ENCODE measurements around the gene TLCD4.

TLCD4 gene

DNA sequence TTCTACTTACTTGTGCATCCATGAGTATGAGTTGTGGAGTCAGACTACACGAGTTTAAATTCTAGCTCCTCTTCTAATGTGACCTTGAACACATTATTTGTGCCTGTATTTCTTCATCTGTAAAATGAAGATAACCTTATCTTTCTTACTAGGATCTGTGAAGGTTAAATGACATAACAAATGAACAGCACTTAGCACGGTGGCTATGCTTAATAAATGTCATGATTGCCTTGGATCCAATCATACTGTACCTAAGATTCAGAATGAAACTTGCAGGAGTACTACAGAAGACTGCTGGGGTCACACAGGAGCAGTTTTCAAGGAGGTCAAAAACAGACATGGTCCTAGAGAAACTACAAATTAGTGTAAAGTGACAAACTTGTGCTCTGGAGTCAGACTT is 22.2 kb upstream of the TLCD4 start:
- in situ Hi-C loops (cut with MboI; ENCODE audit: low sequenced_read_pairs): no loop called here

DNA sequence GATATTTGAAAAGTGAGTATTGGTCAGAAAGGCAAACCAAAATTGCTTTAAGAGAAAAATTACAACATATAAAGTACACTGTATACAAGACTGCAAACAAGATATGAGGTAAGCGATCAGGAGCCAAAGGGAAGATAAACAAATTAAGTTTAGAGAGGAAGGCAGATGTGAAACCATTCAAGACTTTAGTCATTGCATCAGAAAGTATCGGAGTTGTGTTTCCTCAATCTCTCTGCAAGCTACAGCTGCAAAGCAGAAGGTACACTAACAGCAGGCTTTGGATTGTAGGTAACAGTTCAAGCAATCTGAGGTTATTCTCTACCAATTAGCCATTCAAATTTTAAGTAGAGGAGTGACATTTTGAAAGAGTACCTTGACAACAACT is 21.3 kb upstream of the TLCD4 start:
- in situ Hi-C loops (cut with MboI; ENCODE audit: low sequenced_read_pairs): no loop called here

DNA sequence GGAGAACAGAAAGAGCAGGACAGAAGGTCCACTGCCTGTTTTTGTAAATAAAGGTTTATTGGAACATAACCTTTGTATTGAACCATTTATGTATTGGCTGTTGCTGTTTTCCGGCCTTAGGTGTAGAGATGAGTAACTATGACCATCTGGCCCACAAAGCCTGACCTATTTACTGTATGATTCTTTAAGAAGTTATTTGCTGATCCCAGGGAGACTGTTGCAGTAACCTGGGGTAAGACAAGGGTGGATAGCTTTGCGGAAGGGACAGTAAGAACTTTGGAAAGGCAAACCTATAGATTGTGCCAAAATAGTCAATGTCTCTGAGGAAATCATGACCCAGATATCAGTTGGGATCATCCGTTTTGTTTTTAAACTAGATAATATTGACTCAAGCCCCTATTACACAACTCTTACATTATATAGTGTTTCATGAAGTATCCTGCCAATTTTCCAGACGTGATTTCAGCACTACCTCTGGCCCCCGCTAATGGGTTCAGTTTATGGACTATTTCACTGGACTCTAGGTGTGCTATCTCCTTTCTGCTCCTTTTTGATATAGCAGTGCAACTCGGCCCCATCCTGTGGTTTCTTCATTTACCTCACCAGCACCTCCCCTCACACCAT is 20.8 kb upstream of the TLCD4 start:
- in situ Hi-C loops (cut with MboI; ENCODE audit: low sequenced_read_pairs): no loop called here

DNA sequence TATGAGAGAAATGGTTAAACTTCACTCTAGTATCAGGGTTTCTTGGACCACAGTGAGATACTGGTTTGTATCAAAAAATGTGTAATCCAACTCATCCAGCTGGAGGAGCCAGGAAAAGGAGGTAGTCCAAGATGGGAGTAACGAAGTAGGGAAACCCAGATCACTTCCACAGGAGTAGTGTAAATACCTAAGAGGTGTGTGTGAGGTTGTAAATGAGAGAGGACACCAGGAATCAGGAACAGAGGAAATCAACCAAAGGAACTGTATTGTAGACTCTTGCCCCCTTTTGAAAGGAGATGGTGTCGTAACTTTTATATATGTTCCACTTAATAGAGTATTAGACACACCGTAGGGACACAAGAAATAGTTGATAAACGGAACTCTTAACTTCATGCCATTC is 19.7 kb upstream of the TLCD4 start:
- in situ Hi-C loops (cut with MboI; ENCODE audit: low sequenced_read_pairs): no loop called here

DNA sequence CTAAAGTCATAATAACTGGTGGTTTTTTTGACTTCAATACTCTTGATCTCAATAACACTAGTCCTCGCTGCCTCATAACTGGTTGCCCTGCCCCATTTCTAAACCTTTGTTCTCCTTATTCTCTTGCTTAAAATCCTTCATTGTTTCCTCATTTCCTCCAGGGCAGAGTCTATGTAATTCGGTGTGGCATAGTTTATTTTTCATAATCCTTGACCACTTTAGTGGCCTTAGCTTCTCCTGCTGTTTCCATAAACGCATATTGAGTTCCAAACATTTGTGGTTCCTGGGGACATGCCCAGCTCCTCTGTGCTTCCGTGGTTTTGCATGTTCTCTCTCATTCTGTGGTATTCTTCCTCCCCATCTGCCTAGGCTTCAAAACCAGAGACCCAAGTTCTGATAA is 19.0 kb upstream of the TLCD4 start:
- in situ Hi-C loops (cut with MboI; ENCODE audit: low sequenced_read_pairs): no loop called here

DNA sequence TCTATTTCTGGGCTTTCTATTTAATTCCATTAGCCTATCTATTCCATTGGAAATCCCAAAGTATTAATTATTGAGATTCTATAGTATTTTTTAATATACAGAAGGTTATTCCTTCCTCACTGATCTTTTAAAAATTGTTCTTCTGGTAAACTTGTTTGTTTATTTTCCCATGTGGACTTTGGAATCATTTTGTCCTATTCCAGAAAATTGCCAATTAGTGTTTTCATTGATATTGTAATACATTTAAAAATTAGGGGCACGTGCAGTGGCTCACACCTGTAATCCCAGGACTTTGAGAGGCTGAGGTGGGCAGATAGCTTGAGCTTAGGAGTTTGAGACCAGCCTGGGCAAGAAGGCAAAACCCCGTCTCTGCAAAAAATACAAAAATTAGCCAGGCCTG is 8.4 kb upstream of the TLCD4 start:
- in situ Hi-C loops (cut with MboI; ENCODE audit: low sequenced_read_pairs): no loop called here

DNA sequence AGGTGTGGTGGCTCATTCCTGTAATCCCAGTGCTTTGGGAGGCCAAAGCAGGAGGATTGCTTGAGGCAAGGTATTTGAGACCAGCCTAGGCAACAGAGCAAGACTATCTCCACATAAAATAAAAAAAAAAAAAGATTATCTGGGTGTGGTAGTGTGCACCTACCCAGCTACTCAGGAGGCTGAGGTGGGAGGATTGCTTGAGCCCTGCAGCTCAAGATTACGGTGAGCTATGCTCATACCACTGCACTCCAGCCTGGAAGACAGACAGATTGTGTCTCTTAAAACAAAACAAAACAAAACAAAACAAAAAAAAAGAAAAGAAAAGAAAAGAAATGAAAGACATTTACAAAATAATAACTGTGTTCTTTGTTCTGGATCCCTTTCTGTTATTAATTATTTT is 6.1 kb upstream of the TLCD4 start:
- in situ Hi-C loops (cut with MboI; ENCODE audit: low sequenced_read_pairs): no loop called here

DNA sequence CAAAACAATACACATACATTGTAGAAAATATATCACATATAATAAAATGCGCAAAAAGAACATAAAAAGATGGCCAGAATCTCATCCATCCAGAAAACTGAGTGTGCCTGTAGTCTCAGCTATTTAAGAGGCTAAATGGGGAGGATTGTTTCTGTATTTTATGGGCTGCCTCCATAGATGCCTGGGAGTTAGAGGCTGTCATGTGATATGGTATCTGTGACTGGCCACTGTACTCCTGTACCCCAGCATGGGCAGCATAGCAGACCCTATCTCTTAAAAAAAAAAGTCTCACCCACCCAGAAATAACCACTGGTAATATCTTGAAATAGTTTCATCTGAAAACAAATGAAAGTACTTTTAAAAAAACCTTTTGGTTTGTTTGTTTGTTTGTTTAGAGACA is 3.5 kb upstream of the TLCD4 start:
- in situ Hi-C loops (cut with MboI; ENCODE audit: low sequenced_read_pairs): no loop called here

DNA sequence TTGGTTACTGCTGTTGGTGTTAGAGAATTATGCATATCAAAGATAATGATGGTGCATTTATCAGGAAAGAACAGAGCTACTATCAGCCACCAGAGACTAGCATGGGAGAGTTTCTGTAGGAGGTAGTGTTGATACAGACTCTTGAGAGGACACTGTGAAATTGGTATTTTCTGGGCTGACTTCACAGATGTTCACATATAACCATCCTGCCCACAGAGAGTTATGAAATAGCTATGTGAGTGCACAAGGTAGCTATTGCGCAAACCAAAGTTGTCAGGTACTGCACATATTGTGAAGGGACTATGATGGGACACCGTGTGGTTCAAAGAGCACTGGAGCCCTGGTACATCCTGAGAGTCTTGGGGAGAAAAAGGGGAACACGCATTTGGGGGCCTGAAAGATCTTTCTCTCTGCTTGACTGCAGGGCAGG is 1.4 kb upstream of the TLCD4 start:
- in situ Hi-C loops (cut with MboI; ENCODE audit: low sequenced_read_pairs): no loop called here

DNA sequence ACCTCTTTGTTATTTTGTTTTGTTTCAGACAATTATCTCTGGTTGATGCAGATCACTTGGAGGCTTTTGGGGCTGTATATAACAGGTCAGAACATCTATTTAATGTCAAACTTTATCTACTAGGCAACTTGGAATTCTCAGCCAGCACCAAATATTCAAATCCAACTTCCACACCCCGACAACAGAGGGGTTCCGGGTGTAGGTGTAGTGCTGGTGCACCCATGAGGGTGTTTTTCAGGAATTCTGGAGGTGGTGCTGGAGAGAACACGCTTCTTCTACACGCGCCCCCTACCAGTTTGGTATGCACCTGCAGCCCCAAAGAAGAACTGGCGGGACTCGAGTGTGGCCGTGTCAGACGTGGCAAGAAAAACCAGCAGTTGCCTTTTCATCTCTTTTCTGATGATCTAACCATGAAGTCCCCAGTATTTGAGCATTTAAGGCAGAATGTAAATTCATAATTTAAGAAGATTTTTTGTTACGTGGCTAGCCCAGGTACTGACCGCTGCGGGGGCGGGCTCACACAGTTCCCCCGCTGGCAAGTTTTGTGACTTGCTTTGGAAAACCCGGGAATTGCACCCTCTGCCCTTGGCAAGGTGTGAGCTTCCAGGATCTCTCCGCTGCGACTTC is 462 bp upstream of the TLCD4 start:
- in situ Hi-C loops (cut with MboI; ENCODE audit: low sequenced_read_pairs): no loop called here

DNA sequence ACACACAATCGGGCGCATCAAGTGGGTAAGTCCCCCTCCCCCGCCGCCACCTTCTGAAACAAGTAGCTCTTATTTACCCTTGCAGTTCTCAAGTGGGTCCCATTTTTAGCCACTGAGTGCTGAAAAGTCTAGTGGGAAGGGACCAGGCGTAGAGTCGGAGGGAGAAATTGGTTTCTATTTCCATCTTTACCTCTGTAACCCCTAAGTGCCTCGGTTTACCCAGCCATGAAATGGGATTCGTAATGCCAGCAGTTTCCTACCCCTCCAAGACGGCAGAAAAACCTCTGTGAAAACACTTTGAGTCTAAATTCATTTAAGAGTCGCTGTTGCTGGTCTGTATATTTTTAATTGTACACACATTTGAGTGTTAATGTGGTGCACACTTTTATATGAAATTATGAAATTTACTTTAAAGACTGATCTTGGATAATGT is 928 bp downstream of the TLCD4 start:
- in situ Hi-C loops (cut with MboI; ENCODE audit: low sequenced_read_pairs): no loop called here

DNA sequence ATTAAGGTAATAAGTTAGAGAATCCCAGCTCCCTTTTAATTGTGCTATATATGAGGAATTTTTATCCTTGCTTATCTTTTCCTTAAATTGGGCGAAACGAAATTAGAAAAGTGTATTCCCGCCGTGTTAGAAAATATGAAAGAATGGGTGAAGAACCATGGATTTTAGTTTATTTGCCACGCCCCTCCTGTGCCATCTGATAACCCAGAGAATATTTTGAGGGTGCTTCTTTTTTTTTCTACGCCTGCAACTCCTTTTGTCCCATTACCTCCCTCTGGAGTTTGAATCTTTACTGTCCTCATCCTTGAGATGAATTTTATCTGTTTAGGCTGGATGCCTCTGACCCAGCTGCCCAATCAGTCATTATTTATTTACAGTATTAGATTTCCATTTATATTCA is 1.6 kb downstream of the TLCD4 start:
- in situ Hi-C loops (cut with MboI; ENCODE audit: low sequenced_read_pairs): no loop called here

DNA sequence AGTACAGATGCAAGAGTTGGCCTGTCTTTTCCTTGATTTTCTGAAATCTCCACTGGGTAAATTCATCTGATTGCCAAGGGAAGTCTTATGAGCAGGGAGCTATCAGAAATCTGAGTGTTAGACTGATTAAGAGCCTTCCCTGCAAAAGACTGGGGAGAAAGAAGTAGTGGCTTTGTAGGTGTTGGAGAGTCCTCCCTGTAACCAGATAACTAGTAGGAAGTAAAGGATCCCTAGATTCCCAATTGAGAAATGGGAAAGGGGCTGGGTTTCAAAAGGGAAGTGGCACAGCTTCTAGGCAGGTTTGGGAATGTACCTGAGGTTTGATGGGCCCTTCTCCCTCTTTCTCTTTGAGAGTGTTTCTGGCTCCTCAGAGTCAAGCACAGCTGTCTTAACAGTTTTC is 2.1 kb downstream of the TLCD4 start:
- in situ Hi-C loops (cut with MboI; ENCODE audit: low sequenced_read_pairs): no loop called here

DNA sequence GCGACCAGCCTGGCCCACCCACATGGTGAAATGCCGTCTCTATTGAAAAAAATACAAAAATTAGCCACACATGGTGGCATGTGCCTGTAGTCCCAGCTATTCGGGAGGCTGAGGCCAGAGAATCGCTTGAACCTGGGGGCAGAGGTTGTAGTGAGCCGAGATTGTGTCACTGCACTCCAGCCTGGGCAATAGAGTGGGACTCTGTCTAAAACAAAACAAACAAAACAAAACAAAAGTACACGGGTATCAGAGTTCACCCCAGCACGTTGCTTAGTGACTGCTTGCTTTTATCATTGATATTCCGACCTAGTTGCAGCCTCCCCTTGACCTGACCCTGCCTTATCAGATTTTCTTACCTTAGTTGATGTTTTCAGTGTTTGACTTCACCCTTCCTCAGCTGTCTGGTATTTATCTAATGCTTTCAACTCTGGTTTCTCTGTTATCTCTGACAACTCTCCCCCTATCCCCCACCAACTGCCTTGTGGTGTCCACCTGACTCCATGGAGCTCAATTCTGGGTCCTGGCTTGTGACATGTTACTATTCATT is 5.1 kb downstream of the TLCD4 start:
- in situ Hi-C loops (cut with MboI; ENCODE audit: low sequenced_read_pairs): no loop called here

DNA sequence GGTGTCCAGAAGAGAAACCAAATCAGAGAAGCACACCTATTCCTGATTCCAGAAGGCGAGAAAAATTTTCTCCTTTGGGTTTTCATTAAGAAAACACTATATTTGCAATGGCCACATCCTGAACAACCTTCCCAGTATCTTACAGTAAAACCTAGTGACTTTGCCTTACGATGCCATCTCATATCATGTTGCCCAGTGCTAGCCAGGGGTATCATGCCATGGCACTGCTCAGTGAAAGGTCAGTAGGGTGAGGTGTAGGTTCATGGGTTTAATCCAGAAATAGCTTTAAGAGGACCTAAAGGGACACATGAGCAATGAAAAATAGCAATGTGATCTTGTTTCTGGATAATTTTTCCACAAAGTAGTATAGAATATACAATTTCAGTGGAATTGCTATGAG is 7.2 kb downstream of the TLCD4 start:
- in situ Hi-C loops (cut with MboI; ENCODE audit: low sequenced_read_pairs): no loop called here

DNA sequence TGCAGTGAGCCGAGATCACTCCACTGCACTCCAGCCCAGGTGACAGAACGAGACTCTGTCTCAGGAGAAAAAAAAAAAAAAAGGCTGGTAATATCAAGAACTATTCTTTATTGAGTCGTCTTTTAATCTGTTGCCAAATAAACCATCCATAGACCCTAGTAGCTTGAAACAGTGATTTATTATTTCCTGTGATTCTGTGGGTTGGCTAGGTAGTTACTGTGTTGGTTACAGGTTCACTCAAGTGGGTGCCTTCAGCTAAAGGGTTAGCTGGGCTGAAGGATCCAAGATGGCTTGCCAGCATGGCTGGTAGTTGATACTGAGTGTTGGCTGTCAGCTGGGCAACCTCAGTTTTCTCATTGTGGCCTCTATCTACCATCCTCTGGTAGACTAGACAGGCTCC is 9.2 kb downstream of the TLCD4 start:
- in situ Hi-C loops (cut with MboI; ENCODE audit: low sequenced_read_pairs): no loop called here

DNA sequence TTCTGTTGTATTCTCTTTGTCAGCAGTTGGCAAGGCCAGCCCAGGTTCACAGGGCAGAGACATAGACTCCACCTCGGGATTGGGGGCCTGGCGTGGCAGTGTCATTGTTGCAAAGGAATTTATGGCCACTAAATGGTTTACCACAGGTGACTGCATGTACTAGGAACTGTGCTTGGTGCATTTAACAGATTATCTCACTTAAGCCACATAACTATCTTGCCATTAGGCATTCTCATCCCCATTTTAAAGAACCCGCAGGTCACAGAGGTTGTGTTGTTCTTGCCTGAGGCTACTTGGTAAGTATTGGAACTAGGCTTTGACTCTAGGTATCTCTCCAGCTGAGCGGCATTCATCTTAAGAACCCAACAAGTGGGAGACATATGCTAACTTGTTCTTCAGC is 9.7 kb downstream of the TLCD4 start:
- in situ Hi-C loops (cut with MboI; ENCODE audit: low sequenced_read_pairs): no loop called here

DNA sequence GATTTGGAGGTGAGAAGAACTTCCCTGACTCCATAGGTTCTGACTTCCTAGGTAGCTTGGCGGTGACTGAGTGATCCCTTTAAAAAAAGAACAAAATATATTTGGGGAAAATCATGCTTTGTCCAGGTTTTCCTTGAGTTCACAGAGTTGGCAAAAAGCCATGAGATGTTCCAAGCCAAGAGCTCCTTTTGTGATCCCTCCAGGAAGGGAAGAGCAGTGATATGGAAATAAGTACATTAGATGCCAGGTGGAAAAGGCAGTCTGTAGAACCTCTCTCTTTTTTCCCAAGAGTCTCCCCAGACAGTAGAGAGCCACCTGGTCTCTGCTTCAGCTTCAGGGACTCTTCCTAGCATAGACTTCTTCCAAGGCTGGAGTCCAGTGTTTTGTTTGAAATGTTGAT is 10.2 kb downstream of the TLCD4 start:
- in situ Hi-C loops (cut with MboI; ENCODE audit: low sequenced_read_pairs): no loop called here

DNA sequence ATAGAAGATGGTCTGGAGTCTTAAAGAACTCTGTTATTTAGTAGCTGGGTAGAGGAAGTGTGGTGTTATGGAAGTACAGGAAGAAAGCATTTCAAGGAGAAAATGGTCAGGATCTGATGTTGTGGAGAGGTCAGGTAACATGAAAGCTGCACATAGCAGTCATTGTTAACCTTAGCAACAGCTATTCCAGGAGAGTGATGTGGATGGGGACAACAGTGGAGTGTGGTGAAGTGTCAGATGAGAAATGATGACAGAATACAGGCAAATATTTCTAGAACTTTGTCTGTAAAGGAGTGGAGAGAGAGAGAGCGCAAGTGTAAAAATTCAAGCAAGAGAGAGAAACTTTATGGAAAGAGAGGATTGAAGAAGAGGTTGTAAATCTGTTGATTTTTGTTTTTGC is 15.6 kb downstream of the TLCD4 start:
- in situ Hi-C loops (cut with MboI; ENCODE audit: low sequenced_read_pairs): no loop called here

DNA sequence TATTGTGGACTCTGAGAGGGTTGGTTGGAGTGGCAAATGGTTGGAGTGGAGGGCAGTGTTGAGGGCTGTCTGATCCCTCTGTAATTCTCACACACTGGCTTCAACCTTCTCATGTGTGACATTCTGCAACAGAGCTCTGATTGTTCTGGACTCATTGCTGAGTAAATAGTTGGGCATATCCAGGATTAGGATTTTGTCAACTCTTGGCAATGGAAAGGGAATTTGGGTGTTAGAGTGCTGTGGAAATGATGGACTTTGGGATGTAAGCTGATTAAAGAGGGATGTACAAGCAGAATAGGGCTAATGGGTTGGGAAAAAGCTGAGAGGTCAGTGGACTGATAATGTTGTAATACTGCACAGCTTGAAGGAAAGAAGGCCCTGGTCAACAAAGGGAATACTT is 16.5 kb downstream of the TLCD4 start:
- in situ Hi-C loops (cut with MboI; ENCODE audit: low sequenced_read_pairs): no loop called here

DNA sequence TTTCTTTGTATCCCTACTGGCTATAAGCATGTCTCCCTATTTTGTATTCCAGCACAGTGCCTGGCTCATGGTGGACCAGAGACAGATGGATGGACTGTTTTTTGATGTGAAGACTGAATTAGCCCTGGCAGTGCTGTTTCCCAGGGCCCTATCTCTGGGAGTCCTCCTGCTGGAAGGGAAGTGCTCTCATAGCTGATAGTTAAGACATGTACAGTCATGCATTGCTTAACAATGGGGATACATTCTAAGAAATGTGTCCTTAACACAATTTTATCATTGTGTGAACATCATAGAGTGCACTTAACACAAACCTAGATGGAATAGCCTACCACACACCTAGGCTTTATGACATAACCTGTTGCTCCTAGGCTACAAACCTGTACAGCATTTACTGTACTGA is 21.1 kb downstream of the TLCD4 start:
- in situ Hi-C loops (cut with MboI; ENCODE audit: low sequenced_read_pairs): no loop called here

DNA sequence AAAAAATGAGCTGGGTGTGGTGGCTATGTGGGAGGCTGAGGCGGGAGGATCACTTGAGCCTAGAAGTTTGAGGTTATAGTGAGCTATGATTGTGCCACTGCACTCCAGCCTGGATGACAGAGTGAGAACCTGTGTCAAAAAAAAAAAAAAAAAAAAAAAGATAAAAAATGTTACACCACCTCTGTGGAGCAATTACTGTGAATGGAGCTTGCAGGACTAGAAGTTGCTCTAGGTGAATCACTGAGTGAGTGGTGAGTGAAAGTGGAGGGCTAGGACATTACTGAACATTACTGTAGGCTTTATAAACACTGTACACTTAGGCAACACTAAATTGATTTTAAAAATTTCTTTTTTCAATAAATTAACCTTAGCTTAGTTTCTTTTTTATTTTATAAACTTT is 21.9 kb downstream of the TLCD4 start:
- in situ Hi-C loops (cut with MboI; ENCODE audit: low sequenced_read_pairs): no loop called here

DNA sequence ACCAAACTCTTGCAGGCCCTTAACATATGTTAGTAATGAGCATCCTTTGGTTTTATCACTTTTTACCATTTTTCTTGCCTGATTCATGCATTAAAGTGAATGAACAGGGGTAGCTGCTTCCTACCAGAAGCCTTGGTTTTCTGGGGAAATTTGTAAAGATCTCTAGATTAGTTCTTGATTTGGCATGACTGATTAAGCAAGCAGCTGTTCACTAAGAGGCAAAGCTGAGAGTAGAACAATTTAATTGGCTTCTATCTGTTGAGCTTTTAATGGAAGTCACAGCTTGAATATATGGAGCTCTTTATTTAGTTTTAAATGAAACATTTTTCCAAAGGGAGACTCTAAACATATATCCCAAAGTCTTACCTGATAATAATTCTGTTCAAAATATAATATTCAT is 23.6 kb downstream of the TLCD4 start:
- in situ Hi-C loops (cut with MboI; ENCODE audit: low sequenced_read_pairs): no loop called here

All from hTERT RPE-1 (cell line).